Measurements from ENCODE around the gene HYAL1. TPM values are rescaled to one million over a fixed set of nuclear protein-coding genes. Genes with fewer than 3 reads are reported as not detected.
A peak's percentile ranks its signal among the peaks of the same experiment; 100 is the strongest.

Gene HYAL1
- total RNA-seq (0.09 TPM), polyA plus RNA-seq (1.8 TPM)
- long read RNA-seq, donor 1: 0 reads
- long read RNA-seq, donor 2: 0 reads
- long read RNA-seq, donor 3: 0 reads
- long read RNA-seq, donor 4: 0 reads
- long read RNA-seq, donor 5: 0 reads
- long read RNA-seq, donor 6: 0 reads
- long read RNA-seq, donor 7: 0 reads
- long read RNA-seq, donor 8: 0 reads
- long read RNA-seq, donor 9: 0 reads
- long read RNA-seq, donor 10: 0 reads

GRCh38 chr3:50303013-50303815 is at the start of gene HYAL1:
TSS of gene HYAL1 (minus strand) at chr3:50303574. CDS start at chr3:50302956, 618 bp downstream.
- no peak within 1 kb of the TSS for H3K27ac ChIP-seq (ENCODE audit: low read depth in 1 of 2, low read length in 1 of 2)
- no peak for DNase-seq (ENCODE audit: low read depth in 6 of 9, low spot score in 9 of 9)
- H3K4me1 ChIP-seq (ENCODE audit: control insufficient read depth in 2 of 2, insufficient read depth in 2 of 2, low read length in 2 of 2): peaks cover 10 to 20% of the 10 kb centered on the region in 2 donors

GRCh38 chr3:50352781-50353180 is 49.4 kb upstream of the HYAL1 start:
- Histone ChIP-seq H3K9me3 (ENCODE audit: control insufficient read depth in 2 of 2, insufficient read depth in 1 of 2, low read length in 1 of 2) (no peaks in the 10 kb centered on the region), H3K27me3 (ENCODE audit: control insufficient read depth in 2 of 2, insufficient read depth in 1 of 2, low read length in 1 of 2) (no peaks in the 10 kb centered on the region), H3K4me3 (ENCODE audit: low read length in 2 of 2) (no peak overlapping the region), H3K27ac (ENCODE audit: low read depth in 1 of 2, low read length in 1 of 2) (no peak overlapping the region), H3K36me3 (ENCODE audit: control insufficient read depth in 2 of 2, insufficient read depth in 2 of 2, low read length in 1 of 2) (peaks cover 55 to 67% of the 10 kb centered on the region in 2 donors), H3K4me1 (ENCODE audit: control insufficient read depth in 2 of 2, insufficient read depth in 2 of 2, low read length in 2 of 2) (peaks cover 25 to 45% of the 10 kb centered on the region in 2 donors)
- no peak for DNase-seq (ENCODE audit: low read depth in 6 of 9, low spot score in 9 of 9)
- WGBS: 66% methylated on average over 2 of the region's 2 CpGs

More at GRCh38 chr3:50303013-50303815, at the start of gene HYAL1:
- H3K27me3 ChIP-seq (ENCODE audit: control insufficient read depth in 2 of 2, insufficient read depth in 1 of 2, low read length in 1 of 2): no peaks in the 10 kb centered on the region
- WGBS: 89% methylated on average over 14 of the region's 14 CpGs
- H3K9me3 ChIP-seq (ENCODE audit: control insufficient read depth in 2 of 2, insufficient read depth in 1 of 2, low read length in 1 of 2): peaks cover 0 to 12% of the 10 kb centered on the region in 2 donors
- H3K4me3 ChIP-seq (ENCODE audit: low read length in 2 of 2): no peak within 1 kb of the TSS
- H3K36me3 ChIP-seq (ENCODE audit: control insufficient read depth in 2 of 2, insufficient read depth in 2 of 2, low read length in 1 of 2): no peaks in the 10 kb centered on the region

GRCh38 chr3:50351323-50351697 is 47.9 kb upstream of the HYAL1 start:
- Histone ChIP-seq H3K36me3 (ENCODE audit: control insufficient read depth in 2 of 2, insufficient read depth in 2 of 2, low read length in 1 of 2) (peaks cover 48 to 58% of the 10 kb centered on the region in 2 donors), H3K27me3 (ENCODE audit: control insufficient read depth in 2 of 2, insufficient read depth in 1 of 2, low read length in 1 of 2) (no peaks in the 10 kb centered on the region), H3K4me1 (ENCODE audit: control insufficient read depth in 2 of 2, insufficient read depth in 2 of 2, low read length in 2 of 2) (peaks cover 14 to 36% of the 10 kb centered on the region in 2 donors), H3K27ac (ENCODE audit: low read depth in 1 of 2, low read length in 1 of 2) (no peak overlapping the region), H3K9me3 (ENCODE audit: control insufficient read depth in 2 of 2, insufficient read depth in 1 of 2, low read length in 1 of 2) (no peaks in the 10 kb centered on the region), H3K4me3 (ENCODE audit: low read length in 2 of 2) (peak overlapping the region; percentile 66 to 99)
- 78% methylated on average over 11 of the region's 11 CpGs for WGBS
- DNase-seq (ENCODE audit: low read depth in 6 of 9, low spot score in 9 of 9): no peak

GRCh38 chr3:50350527-50351322 is 47.4 kb upstream of the HYAL1 start, which contains the start of the genes CYB561D2 and NPRL2:
TSS of gene CYB561D2 (plus strand) at chr3:50350862. CDS start at chr3:50351434, 572 bp downstream.
TSS of gene NPRL2 (minus strand) at chr3:50350775. CDS start at chr3:50350652, 123 bp downstream.
- H3K27ac ChIP-seq (ENCODE audit: low read depth in 1 of 2, low read length in 1 of 2): peak within 1 kb of the TSS; percentile 98 to 99
- peaks cover 16 to 36% of the 10 kb centered on the region in 2 donors for H3K4me1 ChIP-seq (ENCODE audit: control insufficient read depth in 2 of 2, insufficient read depth in 2 of 2, low read length in 2 of 2)
- H3K9me3 ChIP-seq (ENCODE audit: control insufficient read depth in 2 of 2, insufficient read depth in 1 of 2, low read length in 1 of 2): no peaks in the 10 kb centered on the region
- peak within 1 kb of the TSS; percentile 66 to 99 for H3K4me3 ChIP-seq (ENCODE audit: low read length in 2 of 2)
- peaks cover 42 to 53% of the 10 kb centered on the region in 2 donors for H3K36me3 ChIP-seq (ENCODE audit: control insufficient read depth in 2 of 2, insufficient read depth in 2 of 2, low read length in 1 of 2)
- WGBS: under 1% methylated on average over 64 of the region's 64 CpGs
- peak; percentile 91 to 99 (median 97) for DNase-seq (ENCODE audit: low read depth in 6 of 9, low spot score in 9 of 9)
- peaks cover 0 to under 1% of the 10 kb centered on the region in 2 donors for H3K27me3 ChIP-seq (ENCODE audit: control insufficient read depth in 2 of 2, insufficient read depth in 1 of 2, low read length in 1 of 2)

- Histone ChIP-seq H3K27me3 (ENCODE audit: control insufficient read depth in 2 of 2, insufficient read depth in 1 of 2, low read length in 1 of 2) (peaks cover 0 to 6% of the 10 kb centered on the region in 2 donors), H3K9me3 (ENCODE audit: control insufficient read depth in 2 of 2, insufficient read depth in 1 of 2, low read length in 1 of 2) (no peaks in the 10 kb centered on the region), H3K4me3 (ENCODE audit: low read length in 2 of 2) (peak overlapping the region; percentile 66 to 99), H3K36me3 (ENCODE audit: control insufficient read depth in 2 of 2, insufficient read depth in 2 of 2, low read length in 1 of 2) (peaks cover 36 to 48% of the 10 kb centered on the region in 2 donors), H3K27ac (ENCODE audit: low read depth in 1 of 2, low read length in 1 of 2) (peak overlapping the region; percentile 72 to 99), H3K4me1 (ENCODE audit: control insufficient read depth in 2 of 2, insufficient read depth in 2 of 2, low read length in 2 of 2) (peaks cover 22 to 42% of the 10 kb centered on the region in 2 donors)
- WGBS: 21% methylated on average over 7 of the region's 7 CpGs
- no peak for DNase-seq (ENCODE audit: low read depth in 6 of 9, low spot score in 9 of 9)
These were observed 46.8 kb upstream of the HYAL1 start for GRCh38 chr3:50350213-50350526.

- peaks cover 22 to 44% of the 10 kb centered on the region in 2 donors for H3K4me1 ChIP-seq (ENCODE audit: control insufficient read depth in 2 of 2, insufficient read depth in 2 of 2, low read length in 2 of 2)
- H3K27me3 ChIP-seq (ENCODE audit: control insufficient read depth in 2 of 2, insufficient read depth in 1 of 2, low read length in 1 of 2): peaks cover 0 to 6% of the 10 kb centered on the region in 2 donors
- no peaks in the 10 kb centered on the region for H3K9me3 ChIP-seq (ENCODE audit: control insufficient read depth in 2 of 2, insufficient read depth in 1 of 2, low read length in 1 of 2)
- WGBS: 31% methylated on average over 14 of the region's 14 CpGs
- no peak overlapping the region for H3K27ac ChIP-seq (ENCODE audit: low read depth in 1 of 2, low read length in 1 of 2)
- H3K36me3 ChIP-seq (ENCODE audit: control insufficient read depth in 2 of 2, insufficient read depth in 2 of 2, low read length in 1 of 2): peaks cover 14 to 22% of the 10 kb centered on the region in 2 donors
- H3K4me3 ChIP-seq (ENCODE audit: low read length in 2 of 2): no peak overlapping the region
- DNase-seq (ENCODE audit: low read depth in 6 of 9, low spot score in 9 of 9): peak in 4 of 9 donors; percentile 41 to 72 (median 57)
These were observed 43.9 kb upstream of the HYAL1 start for GRCh38 chr3:50347187-50347813.

GRCh38 chr3:50345586-50346234 is 42.3 kb upstream of the HYAL1 start, which contains the start of gene ZMYND10:
TSS of gene ZMYND10 (minus strand) at chr3:50345732. CDS start at chr3:50345579, 153 bp downstream.
- H3K27ac ChIP-seq (ENCODE audit: low read depth in 1 of 2, low read length in 1 of 2): no peak within 1 kb of the TSS
- H3K4me1 ChIP-seq (ENCODE audit: control insufficient read depth in 2 of 2, insufficient read depth in 2 of 2, low read length in 2 of 2): peaks cover 17 to 45% of the 10 kb centered on the region in 2 donors
- H3K4me3 ChIP-seq (ENCODE audit: low read length in 2 of 2): peak within 1 kb of the TSS; percentile 9 to 24
- DNase-seq (ENCODE audit: low read depth in 6 of 9, low spot score in 9 of 9): peak in 3 of 9 donors; percentile 53 to 76 (median 69)
- peaks cover 0 to 4% of the 10 kb centered on the region in 2 donors for H3K9me3 ChIP-seq (ENCODE audit: control insufficient read depth in 2 of 2, insufficient read depth in 1 of 2, low read length in 1 of 2)
- H3K27me3 ChIP-seq (ENCODE audit: control insufficient read depth in 2 of 2, insufficient read depth in 1 of 2, low read length in 1 of 2): peaks cover 0 to 12% of the 10 kb centered on the region in 2 donors
- WGBS: 10% methylated on average over 45 of the region's 45 CpGs
- H3K36me3 ChIP-seq (ENCODE audit: control insufficient read depth in 2 of 2, insufficient read depth in 2 of 2, low read length in 1 of 2): peaks cover 14 to 16% of the 10 kb centered on the region in 2 donors

GRCh38 chr3:50345008-50345407 is 41.6 kb upstream of the HYAL1 start:
- no peak for DNase-seq (ENCODE audit: low read depth in 6 of 9, low spot score in 9 of 9)
- WGBS: 92% methylated on average over 8 of the region's 8 CpGs
- Histone ChIP-seq H3K27me3 (ENCODE audit: control insufficient read depth in 2 of 2, insufficient read depth in 1 of 2, low read length in 1 of 2) (peaks cover 0 to 19% of the 10 kb centered on the region in 2 donors), H3K36me3 (ENCODE audit: control insufficient read depth in 2 of 2, insufficient read depth in 2 of 2, low read length in 1 of 2) (peaks cover 14 to 16% of the 10 kb centered on the region in 2 donors), H3K4me3 (ENCODE audit: low read length in 2 of 2) (peak overlapping the region in 1 of 2 donors; percentile 9), H3K9me3 (ENCODE audit: control insufficient read depth in 2 of 2, insufficient read depth in 1 of 2, low read length in 1 of 2) (peaks cover 0 to 4% of the 10 kb centered on the region in 2 donors), H3K4me1 (ENCODE audit: control insufficient read depth in 2 of 2, insufficient read depth in 2 of 2, low read length in 2 of 2) (peaks cover 19 to 45% of the 10 kb centered on the region in 2 donors), H3K27ac (ENCODE audit: low read depth in 1 of 2, low read length in 1 of 2) (no peak overlapping the region)

All from thymus (tissue), 14 donors.